Limb (tissue), 2 donors: ENCODE data around the gene FIBCD1.

Source experiments
- DNase-seq, 2 donors: peaks; one replicate each; pipeline ENCODE4 v3.0.0-alpha.2; 2016; ENCODE audit errors: extremely low spot score in 2 of 2

FIBCD1 gene

DNA sequence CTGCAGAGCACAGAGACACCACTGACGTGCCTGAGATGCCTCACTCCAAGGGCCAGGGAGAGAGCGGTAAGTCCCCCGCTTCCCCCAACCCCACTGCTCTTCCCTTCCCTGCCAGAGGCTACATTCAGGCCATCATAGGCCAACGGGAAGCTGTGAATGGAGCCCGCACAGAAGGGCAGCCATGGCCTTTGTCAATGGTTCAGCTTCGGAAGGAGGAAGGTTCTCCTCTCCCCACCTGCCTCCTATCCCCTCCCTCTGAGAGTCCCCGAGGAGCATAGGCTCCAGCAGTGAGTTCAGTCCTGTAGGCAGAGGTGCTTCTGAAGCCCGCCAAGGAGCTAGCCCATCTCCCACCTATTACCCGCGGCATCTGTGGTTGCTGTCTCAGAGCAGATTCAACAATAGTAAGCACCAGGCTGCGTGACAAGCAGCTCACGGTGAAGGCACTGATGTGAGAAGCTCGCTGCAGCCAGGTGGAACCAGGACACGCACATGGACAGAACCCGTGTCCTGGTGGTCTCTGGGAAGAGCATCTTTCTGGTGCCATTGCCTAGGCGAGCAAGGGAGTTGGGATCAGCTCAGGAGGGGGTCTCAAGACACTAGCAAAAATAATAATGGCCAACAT is 58.3 kb downstream of the FIBCD1 start:
- no peak for DNase-seq

DNA sequence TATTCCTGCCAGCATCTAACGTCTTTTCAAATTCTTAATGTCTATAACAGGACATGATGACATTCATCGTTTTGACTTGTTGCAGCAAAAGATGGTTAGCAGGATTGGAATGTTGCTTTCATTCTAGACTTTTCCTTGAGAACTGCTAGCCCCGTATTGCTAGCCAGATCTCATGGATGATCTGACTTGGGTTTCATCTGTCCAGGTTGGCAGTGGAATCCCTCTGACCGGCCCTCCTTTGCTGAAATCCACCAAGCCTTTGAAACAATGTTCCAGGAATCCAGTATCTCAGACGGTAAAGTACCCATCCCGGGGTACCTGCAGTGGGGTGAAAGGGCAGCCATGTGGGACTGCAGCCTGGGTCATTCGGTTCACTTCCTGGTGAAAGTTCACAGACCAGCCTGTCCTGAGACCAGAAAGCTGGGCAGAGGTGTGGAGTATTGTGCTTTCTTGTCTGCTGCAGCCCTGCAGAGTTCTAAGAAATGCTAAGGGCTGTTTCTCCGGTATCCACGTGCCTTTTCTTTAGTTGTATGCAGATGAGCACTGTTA is 59.1 kb downstream of the FIBCD1 start:
- no peak for DNase-seq

DNA sequence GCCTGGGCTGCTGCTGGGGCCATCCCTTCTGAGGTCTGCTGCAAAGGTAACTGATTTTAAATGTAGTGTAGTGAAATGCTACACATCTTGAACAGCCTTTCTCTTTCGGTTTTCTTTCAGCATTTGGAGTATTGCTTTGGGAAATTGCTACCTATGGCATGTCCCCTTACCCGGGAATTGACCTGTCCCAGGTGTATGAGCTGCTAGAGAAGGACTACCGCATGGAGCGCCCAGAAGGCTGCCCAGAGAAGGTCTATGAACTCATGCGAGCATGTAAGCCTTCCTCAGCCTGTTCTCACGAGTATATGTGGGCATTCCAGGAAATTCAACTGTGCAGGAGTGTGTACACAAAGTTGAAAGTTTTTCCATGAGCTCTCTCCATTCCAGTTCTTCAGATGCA is 60.8 kb downstream of the FIBCD1 start:
- DNase-seq, result no peak

DNA sequence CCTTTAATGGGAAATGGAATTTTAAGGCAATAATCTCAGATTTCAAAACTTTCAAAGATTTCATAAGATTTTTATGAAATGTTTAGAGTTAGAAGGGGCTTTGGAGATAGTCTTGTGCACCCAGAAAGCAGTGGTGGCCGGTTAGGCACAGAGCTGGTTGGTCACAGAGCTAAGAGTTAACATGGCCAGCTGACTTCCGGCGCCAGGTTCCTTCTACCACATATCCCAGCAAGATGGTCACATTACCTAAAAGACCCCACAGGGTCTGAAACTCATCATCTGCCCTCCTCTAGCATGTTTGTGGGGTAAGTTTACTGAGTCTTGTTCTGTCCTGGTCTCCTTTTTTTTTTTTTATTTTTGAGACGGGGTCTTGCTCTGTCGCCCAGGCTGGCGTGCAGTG is 61.7 kb downstream of the FIBCD1 start:
- no peak for DNase-seq

DNA sequence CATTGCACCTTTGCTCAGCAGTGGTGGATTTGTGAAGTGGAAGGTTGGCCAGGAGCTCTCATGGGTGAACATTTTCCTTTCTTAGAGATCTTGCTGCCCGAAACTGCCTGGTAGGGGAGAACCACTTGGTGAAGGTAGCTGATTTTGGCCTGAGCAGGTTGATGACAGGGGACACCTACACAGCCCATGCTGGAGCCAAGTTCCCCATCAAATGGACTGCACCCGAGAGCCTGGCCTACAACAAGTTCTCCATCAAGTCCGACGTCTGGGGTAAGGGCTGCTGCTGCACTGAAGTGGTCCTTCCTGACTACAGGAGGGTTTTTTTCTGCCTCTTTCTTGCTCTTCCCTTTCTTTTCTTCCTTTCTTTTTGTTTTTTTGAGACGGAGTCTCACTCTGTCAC is 64.3 kb downstream of the FIBCD1 start:
- DNase-seq, result no peak

DNA sequence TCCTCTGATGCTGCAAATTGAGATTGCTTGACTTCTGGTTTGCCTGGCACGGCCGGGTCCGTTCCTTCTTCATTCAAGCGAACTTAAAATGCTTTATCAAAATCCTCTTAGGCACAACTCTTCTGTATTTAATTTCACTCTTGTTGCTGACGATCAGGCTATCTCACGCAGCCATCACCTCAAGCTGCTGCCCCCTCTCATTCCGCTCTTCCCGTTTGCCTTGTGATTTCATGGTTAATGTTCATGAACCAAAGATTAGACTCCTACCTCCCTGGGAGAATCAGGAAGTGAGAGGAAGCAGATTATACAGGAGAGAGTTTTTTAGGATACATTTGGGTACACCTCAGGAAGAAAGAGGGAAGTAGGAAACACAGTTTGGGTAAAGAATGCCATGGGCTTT is 65.1 kb downstream of the FIBCD1 start:
- no peak for DNase-seq

DNA sequence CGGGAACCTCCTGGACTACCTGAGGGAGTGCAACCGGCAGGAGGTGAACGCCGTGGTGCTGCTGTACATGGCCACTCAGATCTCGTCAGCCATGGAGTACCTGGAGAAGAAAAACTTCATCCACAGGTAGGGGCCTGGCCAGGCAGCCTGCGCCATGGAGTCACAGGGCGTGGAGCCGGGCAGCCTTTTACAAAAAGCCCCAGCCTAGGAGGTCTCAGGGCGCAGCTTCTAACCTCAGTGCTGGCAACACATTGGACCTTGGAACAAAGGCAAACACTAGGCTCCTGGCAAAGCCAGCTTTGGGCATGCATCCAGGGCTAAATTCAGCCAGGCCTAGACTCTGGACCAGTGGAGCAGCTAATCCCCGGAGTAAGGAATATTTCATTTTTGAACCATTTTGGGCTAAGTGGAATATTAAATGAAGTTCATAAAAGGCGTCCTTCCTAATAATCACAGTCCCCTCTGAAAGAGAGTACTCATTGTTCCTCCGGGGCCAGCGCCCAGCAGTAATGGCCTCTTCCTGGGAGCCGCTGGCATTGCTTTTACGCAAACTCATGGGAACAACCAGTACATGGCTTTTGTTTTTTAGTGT is 66.0 kb downstream of the FIBCD1 start:
- no peak for DNase-seq

DNA sequence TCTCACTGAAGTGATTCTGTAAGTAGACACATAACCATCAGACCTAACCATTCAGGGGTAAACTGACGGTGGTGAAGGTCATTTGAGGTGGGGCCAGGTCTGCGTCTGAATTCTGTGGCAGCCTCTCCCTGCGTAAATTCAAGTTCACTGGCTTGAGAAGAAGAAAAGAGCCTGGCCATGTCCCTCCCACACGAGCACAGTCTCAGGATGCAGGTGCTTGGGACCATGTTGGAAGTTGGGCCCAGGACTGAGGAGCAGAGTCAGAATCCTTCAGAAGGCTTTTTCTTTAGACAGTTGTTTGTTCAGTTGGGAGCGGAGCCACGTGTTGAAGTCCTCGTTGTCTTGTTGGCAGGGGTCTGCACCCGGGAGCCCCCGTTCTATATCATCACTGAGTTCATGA is 66.5 kb downstream of the FIBCD1 start:
- no peak for DNase-seq

DNA sequence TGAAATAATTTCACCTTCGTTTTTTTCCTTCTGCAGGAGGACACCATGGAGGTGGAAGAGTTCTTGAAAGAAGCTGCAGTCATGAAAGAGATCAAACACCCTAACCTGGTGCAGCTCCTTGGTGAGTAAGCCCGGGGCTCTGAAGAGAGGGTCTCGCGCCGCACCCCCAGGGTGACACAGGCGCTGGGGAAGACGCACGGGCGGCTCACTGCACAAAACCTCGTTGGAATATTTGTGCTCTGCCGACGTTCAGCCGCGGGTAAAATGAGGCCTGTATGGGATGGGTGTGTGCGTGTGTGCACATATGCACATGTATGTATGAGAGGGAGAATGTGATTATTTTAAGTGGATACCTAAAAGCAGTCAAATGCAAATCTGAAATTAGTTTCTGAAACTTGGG is 67.0 kb downstream of the FIBCD1 start:
- no peak for DNase-seq

DNA sequence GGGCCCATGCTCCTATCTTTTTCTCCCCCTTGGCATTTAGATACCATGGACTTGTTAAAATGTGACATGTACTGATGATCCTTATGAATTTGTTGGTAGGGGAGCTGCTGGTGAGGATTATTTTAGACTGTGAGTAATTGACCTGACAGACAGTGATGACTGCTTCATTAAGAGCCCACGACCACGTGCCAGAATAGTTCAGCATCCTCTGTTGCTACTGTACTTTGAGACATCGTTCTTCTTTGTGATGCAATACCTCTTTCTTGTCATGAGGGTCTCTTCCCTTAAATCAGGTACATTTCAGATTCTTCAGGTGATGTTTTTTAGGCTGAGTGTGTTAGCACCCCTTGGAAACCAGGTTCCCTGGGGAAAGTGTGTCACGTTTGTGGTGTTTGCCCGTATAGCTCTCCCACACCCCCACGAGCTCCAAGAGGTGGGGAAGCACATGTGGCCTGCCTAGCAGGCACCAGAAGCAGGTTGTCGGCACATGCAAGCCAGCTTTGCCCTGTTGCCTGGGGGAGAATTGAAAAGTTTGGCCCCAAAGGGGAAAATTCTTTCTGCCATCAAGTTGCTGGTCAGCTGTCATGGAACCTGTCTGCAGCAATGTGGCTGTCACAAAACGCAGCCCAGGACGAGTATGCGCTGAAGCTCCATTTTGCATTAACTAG is 67.5 kb downstream of the FIBCD1 start:
- DNase-seq, result no peak

DNA sequence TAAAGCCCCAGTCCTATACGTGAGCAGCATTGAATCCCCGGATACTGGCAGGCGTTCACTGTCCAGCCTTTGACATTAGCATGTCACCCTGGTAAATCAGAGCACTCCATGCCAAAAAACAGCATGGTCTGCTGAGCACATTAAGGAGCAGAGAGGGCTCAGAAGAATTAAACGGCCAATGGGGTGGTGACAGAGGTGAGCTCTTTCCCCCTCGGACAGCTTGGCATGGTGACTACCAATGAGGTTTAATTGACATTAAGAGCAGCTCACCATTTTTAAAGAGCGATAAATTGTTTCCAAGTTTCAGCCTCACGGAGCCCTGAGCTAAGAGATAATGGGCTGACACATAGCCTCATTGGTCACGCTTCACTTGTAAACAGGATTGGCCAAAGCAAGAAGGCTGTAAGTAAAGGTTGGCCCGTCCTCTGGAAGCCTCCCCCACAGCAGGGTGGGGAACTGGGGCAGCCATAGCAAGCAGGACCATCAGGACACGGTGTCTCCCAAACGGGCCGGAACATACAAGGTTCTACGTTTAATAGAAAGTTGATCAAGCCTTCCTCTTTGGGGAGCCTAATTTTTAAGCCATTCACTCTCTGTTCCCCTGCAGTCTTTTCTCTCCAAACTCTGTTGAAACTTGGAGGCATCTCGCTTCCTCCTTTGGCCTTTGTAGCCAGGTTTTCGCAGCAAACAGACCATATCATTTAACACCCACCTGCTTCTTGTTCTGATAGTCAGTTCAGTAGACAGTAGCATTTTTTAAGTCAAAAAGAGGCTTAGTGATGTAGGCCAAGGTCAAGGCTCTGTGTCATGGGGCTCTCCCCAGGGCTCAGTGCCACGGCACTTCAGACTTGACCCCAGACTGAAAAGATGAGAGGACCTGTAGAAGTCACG is 68.3 kb downstream of the FIBCD1 start:
- DNase-seq, result no peak

DNA sequence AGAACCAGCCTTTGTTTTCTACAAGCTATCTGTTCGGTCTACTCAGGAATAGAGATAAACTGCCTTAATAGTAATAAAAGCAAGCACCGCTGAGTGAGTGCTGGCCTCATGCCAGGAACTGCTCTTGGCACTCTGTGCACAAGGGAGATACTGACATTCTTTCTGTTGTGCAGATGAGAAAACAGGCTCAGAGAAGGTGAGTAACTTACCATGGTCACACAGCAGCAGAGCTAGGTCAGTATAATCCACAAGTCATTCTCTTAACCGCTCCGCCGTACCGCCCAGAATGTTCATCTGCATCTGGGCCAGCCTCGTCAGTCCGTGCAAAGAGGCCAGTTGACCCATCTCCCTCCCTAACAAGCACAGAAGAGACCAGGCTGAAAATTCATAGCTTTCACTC is 69.8 kb downstream of the FIBCD1 start:
- no peak for DNase-seq

DNA sequence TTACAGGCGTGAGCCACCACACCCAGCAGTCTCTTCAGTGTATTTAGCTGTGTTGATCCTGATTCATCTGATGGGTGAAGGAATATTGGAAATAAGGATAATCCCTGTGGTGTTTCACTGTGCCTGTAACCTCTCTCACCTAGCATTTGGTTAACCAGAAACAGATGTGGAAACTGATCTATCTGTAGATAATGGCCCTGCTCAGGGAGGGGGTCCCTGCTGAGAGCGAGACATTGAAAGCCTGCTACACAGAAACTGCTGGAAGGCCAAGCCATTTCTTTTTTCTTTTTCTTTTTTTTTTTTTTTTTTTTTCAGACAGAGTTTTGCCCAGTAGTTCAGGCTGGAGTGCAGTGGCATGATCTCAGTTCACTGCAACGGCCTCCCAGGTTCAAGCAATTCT is 70.8 kb downstream of the FIBCD1 start:
- no peak for DNase-seq

DNA sequence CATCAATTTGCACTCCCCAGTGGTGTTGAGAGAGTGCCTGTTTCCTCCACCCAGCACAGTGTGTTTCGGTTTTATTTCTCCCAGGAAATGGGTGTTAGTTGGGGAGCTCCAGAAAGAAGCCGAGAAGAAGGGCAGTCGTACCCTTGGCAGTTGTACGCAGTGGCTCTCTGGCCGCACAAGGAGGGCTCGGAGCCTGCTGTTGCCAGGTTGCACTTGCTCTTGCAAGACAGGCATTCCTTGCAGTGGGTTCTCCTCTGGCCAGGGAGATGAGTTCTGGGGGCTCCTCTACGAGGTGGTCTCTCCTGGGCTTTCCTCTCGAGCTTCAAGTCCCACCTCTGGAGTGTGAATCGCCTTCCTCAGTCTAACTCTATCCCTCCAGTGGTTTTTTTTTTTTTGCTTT is 71.5 kb downstream of the FIBCD1 start:
- DNase-seq, result no peak

DNA sequence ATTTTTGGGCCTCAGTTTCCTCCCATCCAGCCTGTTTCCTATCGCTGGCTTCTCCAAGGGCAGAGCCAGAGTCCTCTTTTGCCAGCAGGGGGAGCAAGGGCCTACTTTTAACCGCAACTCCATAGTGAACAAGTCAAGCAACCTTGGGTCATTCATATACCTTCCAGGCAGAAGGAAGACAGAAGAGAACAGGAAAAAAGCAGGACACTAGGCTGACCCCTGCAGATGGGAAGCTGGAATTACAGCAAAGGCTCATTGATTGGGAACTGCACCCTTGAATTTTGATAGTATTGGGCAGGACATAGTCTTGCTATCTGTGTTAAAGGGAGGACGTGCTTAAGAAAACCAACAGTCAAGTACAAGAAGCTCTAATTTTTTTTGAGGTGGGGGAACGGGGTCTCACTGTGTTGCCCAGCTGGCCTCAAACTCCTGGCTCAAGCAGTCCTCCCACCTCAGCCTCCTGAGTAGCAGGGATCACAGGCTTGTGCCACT is 72.5 kb downstream of the FIBCD1 start:
- DNase-seq, result peak; percentile 80 to 85

DNA sequence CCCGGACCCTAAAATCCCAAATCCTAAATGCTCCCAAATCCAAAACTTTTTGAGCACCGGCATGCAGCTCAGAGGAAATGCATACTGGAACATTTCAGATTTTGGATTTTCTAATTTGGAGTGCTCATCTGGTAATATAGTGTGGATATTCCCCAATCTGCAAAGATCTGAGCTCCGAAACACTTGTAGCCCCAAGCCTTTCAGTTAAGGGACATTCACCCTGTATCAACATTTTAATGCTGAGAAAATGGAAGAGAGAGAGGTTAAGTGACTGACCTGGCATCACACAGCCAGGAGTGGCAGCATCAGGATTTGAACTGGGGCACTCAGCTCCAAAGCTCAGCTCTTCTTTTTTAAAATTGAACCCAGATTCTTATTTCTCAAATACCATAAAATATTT is 73.1 kb downstream of the FIBCD1 start:
- no peak for DNase-seq

DNA sequence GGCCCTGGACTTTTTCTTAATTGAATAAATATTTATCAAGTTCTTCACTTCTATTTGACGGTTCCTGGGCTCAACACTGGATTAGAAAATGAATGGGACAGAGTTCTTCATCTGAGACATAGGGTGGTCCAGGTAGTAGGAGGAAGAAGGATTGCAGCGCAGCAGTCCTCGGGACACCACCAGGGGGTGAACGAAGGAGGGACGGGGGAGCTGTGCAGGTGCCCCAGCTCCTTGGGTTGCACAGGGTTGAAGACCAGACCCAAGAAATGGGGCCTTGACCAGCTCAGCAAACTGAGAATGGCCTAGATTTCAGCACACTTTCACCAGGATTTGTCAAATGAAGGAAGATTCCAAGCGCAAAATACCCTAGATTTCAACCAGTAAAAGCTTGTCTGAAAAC is 74.5 kb downstream of the FIBCD1 start:
- no peak for DNase-seq

DNA sequence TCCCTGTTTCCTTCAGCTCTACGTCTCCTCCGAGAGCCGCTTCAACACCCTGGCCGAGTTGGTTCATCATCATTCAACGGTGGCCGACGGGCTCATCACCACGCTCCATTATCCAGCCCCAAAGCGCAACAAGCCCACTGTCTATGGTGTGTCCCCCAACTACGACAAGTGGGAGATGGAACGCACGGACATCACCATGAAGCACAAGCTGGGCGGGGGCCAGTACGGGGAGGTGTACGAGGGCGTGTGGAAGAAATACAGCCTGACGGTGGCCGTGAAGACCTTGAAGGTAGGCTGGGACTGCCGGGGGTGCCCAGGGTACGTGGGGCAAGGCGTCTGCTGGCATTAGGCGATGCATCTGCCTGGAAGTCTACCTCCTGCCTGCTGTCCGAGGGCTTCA is 76.3 kb downstream of the FIBCD1 start:
- DNase-seq, result no peak

DNA sequence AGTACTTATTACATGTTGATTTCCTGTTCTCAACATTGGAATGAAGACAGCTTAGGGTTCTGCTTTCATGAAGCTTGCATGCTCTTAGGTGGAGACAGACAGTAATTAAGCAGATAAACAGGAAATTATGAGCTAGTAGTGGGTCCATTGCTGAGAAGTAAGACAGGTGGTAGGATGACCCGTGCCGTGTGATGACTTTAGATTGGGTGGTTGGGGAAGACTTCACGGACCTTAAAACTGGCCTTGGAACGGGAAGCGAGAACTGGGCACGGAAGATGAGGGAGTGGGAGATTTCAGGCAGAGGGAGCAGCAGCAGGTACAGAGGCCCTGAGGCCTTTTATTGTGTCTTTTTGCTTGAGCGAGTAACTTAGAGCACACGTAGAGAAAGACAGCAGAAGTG is 76.8 kb downstream of the FIBCD1 start:
- no peak for DNase-seq

DNA sequence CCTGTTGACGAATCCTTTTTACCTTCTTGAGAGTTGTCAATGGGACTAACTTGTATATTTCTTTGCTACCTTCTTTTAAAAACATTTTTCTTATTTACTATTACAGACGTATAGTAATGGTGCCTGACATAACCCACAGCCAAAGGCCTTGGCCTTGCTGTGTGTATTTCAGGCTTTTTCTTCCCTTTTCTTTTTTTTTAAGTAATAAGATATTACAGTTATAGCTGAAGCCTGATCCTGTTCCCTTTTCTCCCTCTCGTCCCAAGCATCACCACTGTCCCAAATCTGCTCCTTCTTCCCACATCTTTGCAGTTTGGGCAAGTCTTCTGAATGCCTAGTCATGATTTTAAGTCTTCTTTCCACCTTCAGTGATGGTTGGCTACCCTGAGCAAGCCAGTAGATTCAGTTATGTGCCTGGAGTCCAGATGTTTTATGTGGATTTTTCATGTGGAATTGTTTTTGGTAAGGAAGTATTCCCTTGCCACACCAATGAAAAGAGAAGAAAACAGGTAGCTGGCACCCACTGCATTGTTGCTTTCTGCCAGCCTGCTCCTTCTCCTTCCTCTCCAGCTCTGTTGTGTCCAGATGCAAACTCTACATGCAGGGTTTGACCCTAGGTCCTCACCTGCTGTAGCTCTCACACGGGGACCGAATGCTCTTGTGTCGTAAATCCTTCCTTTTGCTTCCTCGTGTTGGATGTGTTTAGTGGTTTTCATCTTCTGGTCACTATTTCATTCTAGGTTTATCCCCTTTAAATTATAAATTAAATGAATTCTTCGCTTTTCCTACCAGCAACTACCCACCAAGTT is 77.5 kb downstream of the FIBCD1 start:
- DNase-seq, result no peak
